GM23338 (cell line): ENCODE data around the gene MYO1E. TPM values are rescaled to one million over a fixed set of nuclear protein-coding genes. Genes with fewer than 3 reads are reported as not detected.

Source experiments
- ATAC-seq: fragments of 200-7000 bp; cut with Tn5 transposase; 3 replicates; pipeline ENCODE4 v1.9.1; 2020
- DNase-seq: peaks from one replicate; pipeline ENCODE4 v3.0.0-alpha.2; 2015; ENCODE audit warnings: low spot score
- H2AFZ ChIP-seq: fragments of 200-600 bp; sonication (generic); 2 replicates; pipeline ENCODE4 v1.8.0; 2016; ENCODE audit warnings: antibody characterized with exemption, mild to moderate bottlenecking, moderate library complexity
- H3F3A ChIP-seq: fragments of 200-600 bp; sonication (generic); replicated peaks from 2 replicates; pipeline ENCODE4 v1.8.0; 2017; ENCODE audit warnings: antibody characterized with exemption, mixed run types, low read depth
- H3K27ac ChIP-seq: fragments of 200-600 bp; sonication (generic); 2 replicates; pipeline ENCODE4 v1.6.1; 2016; ENCODE audit warnings: low read depth
- H3K27me3 ChIP-seq: fragments of 200-600 bp; sonication (generic); 2 replicates; pipeline ENCODE4 v1.8.0; 2016; ENCODE audit warnings: mild to moderate bottlenecking, mixed run types, moderate library complexity; ENCODE audit not compliant: insufficient read depth
- H3K36me3 ChIP-seq: fragments of 200-600 bp; sonication (generic); 2 replicates; pipeline ENCODE4 v1.8.0; 2016; ENCODE audit warnings: mild to moderate bottlenecking; ENCODE audit not compliant: insufficient read depth
- H3K4me1 ChIP-seq: fragments of 200-600 bp; sonication (generic); 2 replicates; pipeline ENCODE4 v1.8.0; 2016; ENCODE audit warnings: mild to moderate bottlenecking, moderate library complexity; ENCODE audit not compliant: insufficient read depth
- H3K4me2 ChIP-seq: fragments of 200-600 bp; sonication (generic); 2 replicates; pipeline ENCODE4 v1.7.1; 2017; ENCODE audit warnings: mixed run types
- H3K4me3 ChIP-seq: fragments of 200-600 bp; sonication (generic); 2 replicates; pipeline ENCODE4 v1.6.1; 2016; ENCODE audit warnings: mixed run types
- H3K79me2 ChIP-seq: fragments of 200-600 bp; sonication (generic); replicated peaks from 2 replicates; pipeline ENCODE4 v1.8.0; 2017; ENCODE audit warnings: mild to moderate bottlenecking; ENCODE audit not compliant: insufficient read depth
- H3K9me2 ChIP-seq: fragments of 200-600 bp; sonication (generic); 2 replicates; pipeline ENCODE4 v1.8.0; 2017; ENCODE audit not compliant: insufficient read depth
- H4K20me1 ChIP-seq: fragments of 200-600 bp; sonication (generic); replicated peaks from 2 replicates; pipeline ENCODE4 v1.8.0; 2017; ENCODE audit warnings: mild to moderate bottlenecking; ENCODE audit not compliant: insufficient read depth
- H3K27ac Mint-ChIP-seq: 2 replicates; pipeline ENCODE4 v1.8.0; 2020; ENCODE audit warnings: inconsistent platforms, mild to moderate bottlenecking, moderate library complexity, mixed read lengths
- H3K27me3 Mint-ChIP-seq: 3 replicates; pipeline ENCODE4 v1.8.0; 2022; ENCODE audit warnings: low read depth, mild to moderate bottlenecking, moderate library complexity, mixed read lengths, inconsistent platforms; ENCODE audit not compliant: insufficient read depth, poor library complexity
- H3K36me3 Mint-ChIP-seq: 3 replicates; pipeline ENCODE4 v1.8.0; 2021; ENCODE audit warnings: low read depth, mild to moderate bottlenecking, inconsistent platforms, moderate library complexity, mixed read lengths
- H3K4me1 Mint-ChIP-seq: 3 replicates; pipeline ENCODE4 v1.8.0; 2020; ENCODE audit warnings: mild to moderate bottlenecking, inconsistent platforms, mixed read lengths
- H3K4me3 Mint-ChIP-seq: 3 replicates; pipeline ENCODE4 v1.8.0; 2021; ENCODE audit warnings: moderate library complexity, mild to moderate bottlenecking, inconsistent platforms, mixed read lengths
- H3K9me3 Mint-ChIP-seq: 3 replicates; pipeline ENCODE4 v1.8.0; 2020; ENCODE audit warnings: moderate library complexity, mild to moderate bottlenecking, inconsistent platforms, mixed read lengths
- CREB1 ChIP-seq: fragments of 250-450 bp; sonication (Bioruptor Pico); IDR thresholded peaks from 2 replicates; pipeline ENCODE4 v1.5.0; 2020; ENCODE audit warnings: low read depth, mild to moderate bottlenecking, moderate library complexity
- EZH2 ChIP-seq: fragments of 200-600 bp; sonication (generic); IDR thresholded peaks from one replicate; pipeline ENCODE4 v1.8.0; 2017; ENCODE audit warnings: antibody characterized with exemption, mild to moderate bottlenecking, low read depth; ENCODE audit not compliant: unreplicated experiment
- EZH2phosphoT487 ChIP-seq: fragments of 200-600 bp; sonication (generic); IDR thresholded peaks from one replicate; pipeline ENCODE4 v1.8.1; 2018; ENCODE audit warnings: antibody characterized with exemption; ENCODE audit not compliant: unreplicated experiment
- JUNB ChIP-seq: IDR thresholded peaks from one replicate; pipeline ENCODE4 v1.6.1; 2016; ENCODE audit warnings: antibody characterized with exemption; ENCODE audit not compliant: unreplicated experiment
- NANOG ChIP-seq: IDR thresholded peaks from 2 replicates; pipeline ENCODE4 v1.6.1; 2016; ENCODE audit warnings: antibody characterized with exemption, borderline replicate concordance
- POLR2AphosphoS5 ChIP-seq: IDR thresholded peaks from 2 replicates; pipeline ENCODE4 v1.6.1; 2016; ENCODE audit warnings: antibody characterized with exemption, low read depth
- STAT1 ChIP-seq: IDR thresholded peaks from one replicate; pipeline ENCODE4 v1.6.1; 2016; ENCODE audit warnings: antibody characterized with exemption; ENCODE audit not compliant: unreplicated experiment
- ZNF114 ChIP-seq: fragments of 250-450 bp; sonication (Bioruptor Pico); IDR thresholded peaks from 2 replicates; pipeline ENCODE4 v1.5.0; 2020; ENCODE audit warnings: mild to moderate bottlenecking, moderate library complexity
- ZNF331 ChIP-seq: fragments of 250-450 bp; sonication (Bioruptor Pico); IDR thresholded peaks from 2 replicates; pipeline ENCODE4 v1.5.0; 2020; ENCODE audit warnings: low read depth, mild to moderate bottlenecking, moderate library complexity
- polyA plus RNA-seq: library from polyadenylated mRNA; unstranded; fragments of >200 nt; fragmentation: Nextera tagmentation; extraction: Ambion mirVana; gene quantifications from 2 replicates; pipeline ENCODE4 v1.2.1, GENCODE V29; 2016
- total RNA-seq: library from RNA; depleted of rRNA; stranded (reverse); fragments of >200 nt; shearing (Covaris generic); gene quantifications from 2 replicates; pipeline ENCODE4 v1.2.3, GENCODE V29; 2014
- TF ChIP-seq, protein P1 (sequence below): fragments of 250-450 bp; sonication (Bioruptor Pico); IDR thresholded peaks from 2 replicates; pipeline ENCODE4 v1.5.0; 2020; ENCODE audit warnings: mild to moderate bottlenecking, moderate library complexity
- TF ChIP-seq, protein P2 (sequence below): IDR thresholded peaks from one replicate; pipeline ENCODE4 v1.6.1; 2018; ENCODE audit warnings: antibody characterized with exemption; ENCODE audit not compliant: unreplicated experiment
- TF ChIP-seq, protein P3 (sequence below): IDR thresholded peaks from 2 replicates; pipeline ENCODE4 v1.6.1; 2016; ENCODE audit warnings: antibody characterized with exemption
- TF ChIP-seq, protein P4 (sequence below), 2 experiments: fragments of 200-600 bp in 1 of 2; sonication (generic) in 1 of 2; conservative IDR thresholded peaks; 2 replicates each; pipeline versions ENCODE4 v1.5.1 to v1.6.1; 2016 to 2017; ENCODE audit warnings: antibody characterized with exemption in 2 of 2, low read depth in 2 of 2, mild to moderate bottlenecking in 2 of 2, moderate library complexity in 1 of 2

MYO1E gene
- total and polyA plus RNA-seq, 2 experiments from 2014 or later: 68.3 to 131 TPM

DNA sequence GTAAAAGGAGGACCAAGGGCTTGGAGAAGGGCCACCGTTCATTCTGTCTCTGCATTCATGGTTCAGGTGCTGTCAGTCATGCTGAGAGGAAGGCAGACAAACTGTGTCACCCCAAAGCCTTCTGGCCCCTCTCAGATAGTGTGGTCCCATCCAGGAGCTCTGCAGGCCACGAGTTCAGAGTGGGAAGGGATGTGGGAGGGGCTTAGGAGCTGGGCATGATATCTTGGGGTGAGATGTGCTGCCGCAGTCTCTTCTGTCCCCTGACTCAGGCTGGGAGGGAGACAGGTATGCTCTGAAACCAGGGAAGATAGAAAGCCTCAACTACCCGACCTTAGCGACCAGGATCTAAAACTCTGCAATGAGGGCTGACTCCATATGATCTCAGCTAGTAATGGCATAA, 19.6 kb upstream of the MYO1E start:
- Histone ChIP-seq H3K36me3 (no peaks in the 10 kb centered on the region), H3K4me3 (no peak overlapping the region), H3K4me2 (no peak overlapping the region), H3K27me3 (no peaks in the 10 kb centered on the region), H4K20me1 (no peaks in the 10 kb centered on the region), H3K27ac (no peak overlapping the region), H3K79me2 (no peaks in the 10 kb centered on the region), H3F3A (no peaks in the 10 kb centered on the region), H3K4me1 (no peaks in the 10 kb centered on the region; the same call in 1 of the 2 replicates), H2AFZ (no peak overlapping the region), H3K9me2 (no peaks in the 10 kb centered on the region)
- ATAC-seq (peak; percentile 65), DNase-seq (no peak)
- peaks cover 2% of the 10 kb centered on the region for H3K27me3 Mint-ChIP-seq
- H3K4me1 Mint-ChIP-seq: 0 out of 3 replicates have a peak, but pooled peaks cover 5% of the 10 kb centered on the region
- no peak overlapping the region for H3K4me3 Mint-ChIP-seq
- TF ChIP-seq ZNF114 (CRISPR knock-in tag) (no peak), ZNF331 (CRISPR knock-in tag) (no peak), STAT1 (no peak), EZH2 (no peak), JUNB (no peak), EZH2phosphoT487 (no peak), CREB1 (CRISPR knock-in tag) (no peak), NANOG (no peak), POLR2AphosphoS5 (no peak)
- TF ChIP-seq, protein P1, sequence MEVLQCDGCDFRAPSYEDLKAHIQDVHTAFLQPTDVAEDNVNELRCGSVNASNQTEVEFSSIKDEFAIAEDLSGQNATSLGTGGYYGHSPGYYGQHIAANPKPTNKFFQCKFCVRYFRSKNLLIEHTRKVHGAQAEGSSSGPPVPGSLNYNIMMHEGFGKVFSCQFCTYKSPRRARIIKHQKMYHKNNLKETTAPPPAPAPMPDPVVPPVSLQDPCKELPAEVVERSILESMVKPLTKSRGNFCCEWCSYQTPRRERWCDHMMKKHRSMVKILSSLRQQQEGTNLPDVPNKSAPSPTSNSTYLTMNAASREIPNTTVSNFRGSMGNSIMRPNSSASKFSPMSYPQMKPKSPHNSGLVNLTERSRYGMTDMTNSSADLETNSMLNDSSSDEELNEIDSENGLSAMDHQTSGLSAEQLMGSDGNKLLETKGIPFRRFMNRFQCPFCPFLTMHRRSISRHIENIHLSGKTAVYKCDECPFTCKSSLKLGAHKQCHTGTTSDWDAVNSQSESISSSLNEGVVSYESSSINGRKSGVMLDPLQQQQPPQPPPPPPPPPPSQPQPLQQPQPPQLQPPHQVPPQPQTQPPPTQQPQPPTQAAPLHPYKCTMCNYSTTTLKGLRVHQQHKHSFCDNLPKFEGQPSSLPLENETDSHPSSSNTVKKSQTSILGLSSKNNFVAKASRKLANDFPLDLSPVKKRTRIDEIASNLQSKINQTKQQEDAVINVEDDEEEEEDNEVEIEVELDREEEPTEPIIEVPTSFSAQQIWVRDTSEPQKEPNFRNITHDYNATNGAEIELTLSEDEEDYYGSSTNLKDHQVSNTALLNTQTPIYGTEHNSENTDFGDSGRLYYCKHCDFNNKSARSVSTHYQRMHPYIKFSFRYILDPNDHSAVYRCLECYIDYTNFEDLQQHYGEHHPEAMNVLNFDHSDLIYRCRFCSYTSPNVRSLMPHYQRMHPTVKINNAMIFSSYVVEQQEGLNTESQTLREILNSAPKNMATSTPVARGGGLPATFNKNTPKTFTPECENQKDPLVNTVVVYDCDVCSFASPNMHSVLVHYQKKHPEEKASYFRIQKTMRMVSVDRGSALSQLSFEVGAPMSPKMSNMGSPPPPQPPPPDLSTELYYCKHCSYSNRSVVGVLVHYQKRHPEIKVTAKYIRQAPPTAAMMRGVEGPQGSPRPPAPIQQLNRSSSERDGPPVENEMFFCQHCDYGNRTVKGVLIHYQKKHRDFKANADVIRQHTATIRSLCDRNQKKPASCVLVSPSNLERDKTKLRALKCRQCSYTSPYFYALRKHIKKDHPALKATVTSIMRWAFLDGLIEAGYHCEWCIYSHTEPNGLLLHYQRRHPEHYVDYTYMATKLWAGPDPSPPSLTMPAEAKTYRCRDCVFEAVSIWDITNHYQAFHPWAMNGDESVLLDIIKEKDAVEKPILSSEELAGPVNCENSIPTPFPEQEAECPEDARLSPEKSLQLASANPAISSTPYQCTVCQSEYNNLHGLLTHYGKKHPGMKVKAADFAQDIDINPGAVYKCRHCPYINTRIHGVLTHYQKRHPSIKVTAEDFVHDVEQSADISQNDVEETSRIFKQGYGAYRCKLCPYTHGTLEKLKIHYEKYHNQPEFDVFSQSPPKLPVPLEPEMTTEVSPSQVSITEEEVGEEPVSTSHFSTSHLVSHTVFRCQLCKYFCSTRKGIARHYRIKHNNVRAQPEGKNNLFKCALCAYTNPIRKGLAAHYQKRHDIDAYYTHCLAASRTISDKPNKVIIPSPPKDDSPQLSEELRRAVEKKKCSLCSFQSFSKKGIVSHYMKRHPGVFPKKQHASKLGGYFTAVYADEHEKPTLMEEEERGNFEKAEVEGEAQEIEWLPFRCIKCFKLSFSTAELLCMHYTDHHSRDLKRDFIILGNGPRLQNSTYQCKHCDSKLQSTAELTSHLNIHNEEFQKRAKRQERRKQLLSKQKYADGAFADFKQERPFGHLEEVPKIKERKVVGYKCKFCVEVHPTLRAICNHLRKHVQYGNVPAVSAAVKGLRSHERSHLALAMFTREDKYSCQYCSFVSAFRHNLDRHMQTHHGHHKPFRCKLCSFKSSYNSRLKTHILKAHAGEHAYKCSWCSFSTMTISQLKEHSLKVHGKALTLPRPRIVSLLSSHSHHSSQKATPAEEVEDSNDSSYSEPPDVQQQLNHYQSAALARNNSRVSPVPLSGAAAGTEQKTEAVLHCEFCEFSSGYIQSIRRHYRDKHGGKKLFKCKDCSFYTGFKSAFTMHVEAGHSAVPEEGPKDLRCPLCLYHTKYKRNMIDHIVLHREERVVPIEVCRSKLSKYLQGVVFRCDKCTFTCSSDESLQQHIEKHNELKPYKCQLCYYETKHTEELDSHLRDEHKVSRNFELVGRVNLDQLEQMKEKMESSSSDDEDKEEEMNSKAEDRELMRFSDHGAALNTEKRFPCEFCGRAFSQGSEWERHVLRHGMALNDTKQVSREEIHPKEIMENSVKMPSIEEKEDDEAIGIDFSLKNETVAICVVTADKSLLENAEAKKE: no peak
- TF ChIP-seq, protein P2, sequence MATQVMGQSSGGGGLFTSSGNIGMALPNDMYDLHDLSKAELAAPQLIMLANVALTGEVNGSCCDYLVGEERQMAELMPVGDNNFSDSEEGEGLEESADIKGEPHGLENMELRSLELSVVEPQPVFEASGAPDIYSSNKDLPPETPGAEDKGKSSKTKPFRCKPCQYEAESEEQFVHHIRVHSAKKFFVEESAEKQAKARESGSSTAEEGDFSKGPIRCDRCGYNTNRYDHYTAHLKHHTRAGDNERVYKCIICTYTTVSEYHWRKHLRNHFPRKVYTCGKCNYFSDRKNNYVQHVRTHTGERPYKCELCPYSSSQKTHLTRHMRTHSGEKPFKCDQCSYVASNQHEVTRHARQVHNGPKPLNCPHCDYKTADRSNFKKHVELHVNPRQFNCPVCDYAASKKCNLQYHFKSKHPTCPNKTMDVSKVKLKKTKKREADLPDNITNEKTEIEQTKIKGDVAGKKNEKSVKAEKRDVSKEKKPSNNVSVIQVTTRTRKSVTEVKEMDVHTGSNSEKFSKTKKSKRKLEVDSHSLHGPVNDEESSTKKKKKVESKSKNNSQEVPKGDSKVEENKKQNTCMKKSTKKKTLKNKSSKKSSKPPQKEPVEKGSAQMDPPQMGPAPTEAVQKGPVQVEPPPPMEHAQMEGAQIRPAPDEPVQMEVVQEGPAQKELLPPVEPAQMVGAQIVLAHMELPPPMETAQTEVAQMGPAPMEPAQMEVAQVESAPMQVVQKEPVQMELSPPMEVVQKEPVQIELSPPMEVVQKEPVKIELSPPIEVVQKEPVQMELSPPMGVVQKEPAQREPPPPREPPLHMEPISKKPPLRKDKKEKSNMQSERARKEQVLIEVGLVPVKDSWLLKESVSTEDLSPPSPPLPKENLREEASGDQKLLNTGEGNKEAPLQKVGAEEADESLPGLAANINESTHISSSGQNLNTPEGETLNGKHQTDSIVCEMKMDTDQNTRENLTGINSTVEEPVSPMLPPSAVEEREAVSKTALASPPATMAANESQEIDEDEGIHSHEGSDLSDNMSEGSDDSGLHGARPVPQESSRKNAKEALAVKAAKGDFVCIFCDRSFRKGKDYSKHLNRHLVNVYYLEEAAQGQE: no peak
- TF ChIP-seq, protein P3, sequence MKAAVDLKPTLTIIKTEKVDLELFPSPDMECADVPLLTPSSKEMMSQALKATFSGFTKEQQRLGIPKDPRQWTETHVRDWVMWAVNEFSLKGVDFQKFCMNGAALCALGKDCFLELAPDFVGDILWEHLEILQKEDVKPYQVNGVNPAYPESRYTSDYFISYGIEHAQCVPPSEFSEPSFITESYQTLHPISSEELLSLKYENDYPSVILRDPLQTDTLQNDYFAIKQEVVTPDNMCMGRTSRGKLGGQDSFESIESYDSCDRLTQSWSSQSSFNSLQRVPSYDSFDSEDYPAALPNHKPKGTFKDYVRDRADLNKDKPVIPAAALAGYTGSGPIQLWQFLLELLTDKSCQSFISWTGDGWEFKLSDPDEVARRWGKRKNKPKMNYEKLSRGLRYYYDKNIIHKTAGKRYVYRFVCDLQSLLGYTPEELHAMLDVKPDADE: no peak
- TF ChIP-seq, protein P4, sequence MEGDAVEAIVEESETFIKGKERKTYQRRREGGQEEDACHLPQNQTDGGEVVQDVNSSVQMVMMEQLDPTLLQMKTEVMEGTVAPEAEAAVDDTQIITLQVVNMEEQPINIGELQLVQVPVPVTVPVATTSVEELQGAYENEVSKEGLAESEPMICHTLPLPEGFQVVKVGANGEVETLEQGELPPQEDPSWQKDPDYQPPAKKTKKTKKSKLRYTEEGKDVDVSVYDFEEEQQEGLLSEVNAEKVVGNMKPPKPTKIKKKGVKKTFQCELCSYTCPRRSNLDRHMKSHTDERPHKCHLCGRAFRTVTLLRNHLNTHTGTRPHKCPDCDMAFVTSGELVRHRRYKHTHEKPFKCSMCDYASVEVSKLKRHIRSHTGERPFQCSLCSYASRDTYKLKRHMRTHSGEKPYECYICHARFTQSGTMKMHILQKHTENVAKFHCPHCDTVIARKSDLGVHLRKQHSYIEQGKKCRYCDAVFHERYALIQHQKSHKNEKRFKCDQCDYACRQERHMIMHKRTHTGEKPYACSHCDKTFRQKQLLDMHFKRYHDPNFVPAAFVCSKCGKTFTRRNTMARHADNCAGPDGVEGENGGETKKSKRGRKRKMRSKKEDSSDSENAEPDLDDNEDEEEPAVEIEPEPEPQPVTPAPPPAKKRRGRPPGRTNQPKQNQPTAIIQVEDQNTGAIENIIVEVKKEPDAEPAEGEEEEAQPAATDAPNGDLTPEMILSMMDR (conservative IDR thresholded peaks at IDR 0.05; ENCODE audit: low read depth in 2 of 2): no peak
- H3K36me3 Mint-ChIP-seq: no peaks in the 10 kb centered on the region
- no peak overlapping the region for H3K27ac Mint-ChIP-seq
- no peaks in the 10 kb centered on the region for H3K9me3 Mint-ChIP-seq
